Measurements from ENCODE around the gene ANKRD53. TPM values are rescaled to one million over a fixed set of nuclear protein-coding genes. Genes with fewer than 3 reads are reported as not detected.

Gene ANKRD53
- polyA plus RNA-seq, 2 of the 4 experiments (the other 2 are of a cell fraction): not detected

- ChIA-PET CTCF (interaction anchor here (0.6 to 11.4 kb wide), 9 partner anchors 10 to 212 kb away, joined by 3 to 171 read pairs (median 6); partner anchors contain the start of gene ANKRD53), POLR2A (no interaction called here)
- Histone ChIP-seq H3K4me3 (no peak overlapping the region), H3K4me2 (no peak overlapping the region), H3K9me3 (no peaks in the 10 kb centered on the region), H3K4me1 (no peaks in the 10 kb centered on the region), H3K27ac (no peak overlapping the region)
- 79% methylated on average over 13 of the region's 14 CpGs for WGBS (ENCODE audit: missing lambda C conversion rate)
- DNase-seq (ENCODE audit: low read depth in 1 of 2, low spot score in 1 of 2): no peak
- no peak for ATAC-seq
- TF ChIP-seq E2F6 (IDR thresholded peaks at IDR 0.05; ENCODE audit: borderline replicate concordance, low read depth) (no peak), NR3C1 (IDR thresholded peaks at IDR 0.05) (no peak), HOXB13 (CRISPR knock-in tag; IDR thresholded peaks at IDR 0.05; ENCODE audit: low read depth) (no peak), MYC (IDR thresholded peaks at IDR 0.05; ENCODE audit: borderline replicate concordance, low read length) (no peak), ZFP36 (IDR thresholded peaks at IDR 0.05; ENCODE audit: borderline replicate concordance, partially characterized antibody) (no peak), CBX8 (IDR thresholded peaks at IDR 0.05) (no peak), MAZ (IDR thresholded peaks at IDR 0.05; ENCODE audit: borderline replicate concordance, low read depth, low read length) (no peak), JUN (IDR thresholded peaks at IDR 0.05) (no peak), RNF2 (IDR thresholded peaks at IDR 0.05; ENCODE audit: borderline replicate concordance, low read depth) (no peak), ATOH8 (CRISPR knock-in tag; IDR thresholded peaks at IDR 0.05; ENCODE audit: low read depth) (no peak), NPAS2 (CRISPR knock-in tag; IDR thresholded peaks at IDR 0.05; ENCODE audit: borderline replicate concordance) (no peak), BHLHE40 (IDR thresholded peaks at IDR 0.05; ENCODE audit: low read depth, low read length) (no peak)
- FAIRE-seq: no peak
These were observed 17.4 kb upstream of the ANKRD53 start for GRCh38 chr2:70960833-70961647.

GRCh38 chr2:70961648-70961994 lies 16.8 kb upstream of the ANKRD53 start:
- POLR2A ChIA-PET: no interaction called here
- CTCF ChIA-PET: interaction anchor here (1.2 to 11.4 kb wide), 11 partner anchors 9 to 658 kb away, joined by 3 to 171 read pairs (median 52); partner anchors contain the start of gene ANKRD53
- Histone ChIP-seq H3K9me3 (no peaks in the 10 kb centered on the region), H3K4me2 (no peak overlapping the region), H3K27ac (no peak overlapping the region), H3K4me1 (no peaks in the 10 kb centered on the region), H3K4me3 (no peak overlapping the region)
- DNase-seq (ENCODE audit: low read depth in 1 of 2, low spot score in 1 of 2) (no peak), ATAC-seq (no peak), FAIRE-seq (no peak)
- TF ChIP-seq NR3C1 (IDR thresholded peaks at IDR 0.05) (no peak), TP53 (CRISPR knock-in tag; IDR thresholded peaks at IDR 0.05) (no peak), TFCP2L1 (CRISPR knock-in tag; IDR thresholded peaks at IDR 0.05) (no peak), SMC3 (IDR thresholded peaks at IDR 0.05) (no peak), POLR2A (IDR thresholded peaks at IDR 0.05; ENCODE audit: low read length) (no peak), RAD21 (conservative IDR thresholded peaks at IDR 0.05 in 1 of 2, IDR thresholded peaks at IDR 0.05 in 1 of 2) (no peak), HEYL (CRISPR knock-in tag; IDR thresholded peaks at IDR 0.05) (no peak), ZC3H11A (IDR thresholded peaks at IDR 0.05) (no peak)
- WGBS (ENCODE audit: missing lambda C conversion rate): 67% methylated on average over 4 of the region's 4 CpGs

- 73% methylated on average over 12 of the region's 12 CpGs for WGBS (ENCODE audit: missing lambda C conversion rate)
- POLR2A ChIA-PET: no interaction called here
- no peak for DNase-seq (ENCODE audit: low read depth in 1 of 2, low spot score in 1 of 2)
- TF ChIP-seq ZC3H11A (IDR thresholded peaks at IDR 0.05) (no peak), USF2 (IDR thresholded peaks at IDR 0.05) (no peak), PHF8 (IDR thresholded peaks at IDR 0.05; ENCODE audit: borderline replicate concordance, low read depth) (no peak), EHF (CRISPR knock-in tag; IDR thresholded peaks at IDR 0.05) (no peak), RAD21 (conservative IDR thresholded peaks at IDR 0.05 in 1 of 2, IDR thresholded peaks at IDR 0.05 in 1 of 2) (no peak), CBX2 (IDR thresholded peaks at IDR 0.05; ENCODE audit: borderline replicate concordance, low read depth) (no peak), HOXA7 (CRISPR knock-in tag; IDR thresholded peaks at IDR 0.05) (no peak), REST (IDR thresholded peaks at IDR 0.05) (no peak), TP53 (CRISPR knock-in tag; IDR thresholded peaks at IDR 0.05) (no peak), FOSL2 (IDR thresholded peaks at IDR 0.05) (no peak), FOSL2 (CRISPR knock-in tag; IDR thresholded peaks at IDR 0.05) (no peak)
These were observed 16.1 kb upstream of the ANKRD53 start for GRCh38 chr2:70962211-70962884.

More at GRCh38 chr2:70962211-70962884, 16.1 kb upstream of the ANKRD53 start:
- CTCF ChIA-PET: interaction anchor here (1.2 to 11.4 kb wide), 12 partner anchors 10 to 659 kb away, joined by 3 to 171 read pairs (median 28); partner anchors contain the start of gene ANKRD53
- no peak for FAIRE-seq
- Histone ChIP-seq H3K9me3 (no peaks in the 10 kb centered on the region), H3K4me2 (no peak overlapping the region), H3K4me3 (no peak overlapping the region), H3K27ac (no peak overlapping the region), H3K4me1 (no peaks in the 10 kb centered on the region)
- ATAC-seq: no peak
